ENCODE data around the gene EIF3J. TPM values are rescaled to one million over a fixed set of nuclear protein-coding genes. Genes with fewer than 3 reads are reported as not detected.

The EIF3J gene
- total and polyA plus RNA-seq, 4 donors, result 32.0 to 52.1 (median 50.5) TPM

DNA sequence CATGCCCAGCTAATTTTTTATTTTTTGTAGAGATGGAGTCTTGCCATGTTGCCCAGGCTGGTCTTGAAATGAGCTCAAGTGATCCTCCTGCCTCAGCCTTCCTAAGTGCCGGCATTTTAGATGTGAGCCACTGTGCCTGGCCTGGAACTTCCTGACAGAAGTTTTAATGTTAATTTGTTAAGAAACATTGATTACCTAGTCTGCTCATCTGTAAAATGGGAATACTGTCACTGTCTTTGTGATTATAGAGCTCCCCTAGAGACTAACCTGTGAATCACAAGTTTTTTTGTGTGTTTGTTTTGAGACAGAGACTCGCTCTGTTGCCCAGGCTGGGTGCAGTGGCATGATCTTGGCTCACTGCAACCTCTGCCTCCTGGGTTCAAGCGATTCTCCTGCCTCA is 4.3 kb upstream of the EIF3J start:
- WGBS, 2 donors, result 97% methylated on average over 3 of the region's 3 CpGs
- TF ChIP-seq, protein P1, sequence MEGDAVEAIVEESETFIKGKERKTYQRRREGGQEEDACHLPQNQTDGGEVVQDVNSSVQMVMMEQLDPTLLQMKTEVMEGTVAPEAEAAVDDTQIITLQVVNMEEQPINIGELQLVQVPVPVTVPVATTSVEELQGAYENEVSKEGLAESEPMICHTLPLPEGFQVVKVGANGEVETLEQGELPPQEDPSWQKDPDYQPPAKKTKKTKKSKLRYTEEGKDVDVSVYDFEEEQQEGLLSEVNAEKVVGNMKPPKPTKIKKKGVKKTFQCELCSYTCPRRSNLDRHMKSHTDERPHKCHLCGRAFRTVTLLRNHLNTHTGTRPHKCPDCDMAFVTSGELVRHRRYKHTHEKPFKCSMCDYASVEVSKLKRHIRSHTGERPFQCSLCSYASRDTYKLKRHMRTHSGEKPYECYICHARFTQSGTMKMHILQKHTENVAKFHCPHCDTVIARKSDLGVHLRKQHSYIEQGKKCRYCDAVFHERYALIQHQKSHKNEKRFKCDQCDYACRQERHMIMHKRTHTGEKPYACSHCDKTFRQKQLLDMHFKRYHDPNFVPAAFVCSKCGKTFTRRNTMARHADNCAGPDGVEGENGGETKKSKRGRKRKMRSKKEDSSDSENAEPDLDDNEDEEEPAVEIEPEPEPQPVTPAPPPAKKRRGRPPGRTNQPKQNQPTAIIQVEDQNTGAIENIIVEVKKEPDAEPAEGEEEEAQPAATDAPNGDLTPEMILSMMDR (IDR thresholded peaks at IDR 0.05; ENCODE audit: control extremely low read depth, extremely low read depth), result no peak
- H3K9me3 ChIP-seq (ENCODE audit: control insufficient read depth in 4 of 4, insufficient read depth in 3 of 4, low read length in 3 of 4), result no peaks in the 10 kb centered on the region
- H3K27me3 ChIP-seq (ENCODE audit: control insufficient read depth in 3 of 3, insufficient read depth in 3 of 3, low read length in 2 of 3), result no peaks in the 10 kb centered on the region
- ATAC-seq (ENCODE audit: insufficient read depth, low FRiP score) (no peak), DNase-seq (no peak)
- H3K4me3 ChIP-seq, result no peak overlapping the region
- H3K36me3 ChIP-seq (ENCODE audit: control insufficient read depth in 4 of 4, insufficient read depth in 4 of 4, low read length in 4 of 4), result peaks cover 0 to 10% (median 1%) of the 10 kb centered on the region in 4 donors
- H3K27ac ChIP-seq (ENCODE audit: low read depth in 1 of 2, low read length in 1 of 2), result no peak overlapping the region
- peaks cover 0 to 10% (median 3%) of the 10 kb centered on the region in 5 donors for H3K4me1 ChIP-seq (ENCODE audit: control insufficient read depth in 5 of 5, insufficient read depth in 5 of 5, low read length in 5 of 5)
- no peak overlapping the region for H3K9ac ChIP-seq (ENCODE audit: insufficient read depth in 1 of 2, low read length in 2 of 2)

DNA sequence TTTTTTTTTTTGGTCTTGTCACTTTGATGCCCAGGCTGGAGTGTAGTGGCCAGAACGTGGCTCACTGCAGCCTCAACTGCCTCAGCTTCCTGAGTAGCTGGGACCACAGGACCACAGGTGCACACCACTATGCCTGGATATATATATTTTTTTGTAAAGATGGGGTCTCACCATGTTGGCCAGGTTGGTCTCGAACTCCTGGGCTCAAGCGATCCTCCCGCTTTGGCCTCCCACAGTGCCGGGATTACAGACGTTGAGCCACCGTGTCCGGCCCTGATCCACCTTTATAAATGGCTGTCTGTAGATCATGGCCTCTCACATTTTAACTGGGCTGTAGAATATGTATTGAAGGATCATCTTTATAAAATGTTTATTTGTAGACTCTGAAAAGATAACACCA is 1.9 kb upstream of the EIF3J start:
- Histone ChIP-seq H3K9ac (ENCODE audit: insufficient read depth in 1 of 2, low read length in 2 of 2) (no peak overlapping the region), H3K36me3 (ENCODE audit: control insufficient read depth in 4 of 4, insufficient read depth in 4 of 4, low read length in 4 of 4) (peaks cover 0 to 8% (median 1%) of the 10 kb centered on the region in 4 donors), H3K9me3 (ENCODE audit: control insufficient read depth in 4 of 4, insufficient read depth in 3 of 4, low read length in 3 of 4) (no peaks in the 10 kb centered on the region), H3K4me1 (ENCODE audit: control insufficient read depth in 5 of 5, insufficient read depth in 5 of 5, low read length in 5 of 5) (peaks cover 0 to 21% (median 5%) of the 10 kb centered on the region in 5 donors), H3K27ac (ENCODE audit: low read depth in 1 of 2, low read length in 1 of 2) (no peak overlapping the region), H3K27me3 (ENCODE audit: control insufficient read depth in 3 of 3, insufficient read depth in 3 of 3, low read length in 2 of 3) (no peaks in the 10 kb centered on the region), H3K4me3 (no peak overlapping the region)
- WGBS, 2 donors, result 95 to 97% methylated on average over 8 of the region's 8 CpGs
- DNase-seq (no peak), ATAC-seq (ENCODE audit: insufficient read depth, low FRiP score) (no peak)
- TF ChIP-seq, protein P1 (IDR thresholded peaks at IDR 0.05; ENCODE audit: control extremely low read depth, extremely low read depth), result no peak

DNA sequence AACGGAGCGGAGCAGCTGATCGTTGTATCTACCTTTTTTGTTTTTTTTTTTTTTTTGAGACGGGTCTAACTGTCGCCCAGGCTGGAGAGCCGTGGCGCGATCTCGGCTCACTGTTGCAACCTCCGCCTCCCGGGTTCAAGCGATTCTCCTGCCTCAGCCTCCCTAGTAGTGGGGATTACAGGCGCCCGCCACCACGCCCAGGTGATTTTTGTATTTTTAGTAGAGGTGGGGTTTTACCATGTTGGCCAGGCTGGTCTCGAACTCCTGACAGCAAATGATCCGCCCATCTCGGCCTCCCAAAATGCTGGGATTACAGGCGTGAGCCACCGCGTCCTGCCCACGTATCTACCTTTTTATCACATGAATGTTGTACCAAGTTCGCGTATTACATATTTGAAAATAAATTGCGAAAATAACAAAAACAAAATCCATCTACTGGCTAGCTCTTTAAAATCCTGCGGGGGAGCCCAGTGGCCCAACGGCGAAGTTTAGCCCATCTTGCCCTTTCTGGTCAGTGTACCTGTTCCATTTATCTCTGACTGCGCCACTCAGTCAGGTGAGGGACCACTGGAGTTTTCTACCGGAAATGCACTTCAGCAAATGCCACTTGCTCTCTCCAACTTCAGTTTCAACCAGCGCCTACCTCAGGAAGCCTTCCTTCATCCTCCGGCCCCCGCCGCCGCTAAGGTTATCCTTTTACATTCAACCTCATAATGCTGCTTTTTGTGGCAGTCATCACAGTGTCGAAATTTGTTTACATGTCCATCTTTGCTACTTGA is 1.2 kb upstream of the EIF3J start:
- no peak for ATAC-seq (ENCODE audit: insufficient read depth, low FRiP score)
- WGBS, 2 donors, result 59 to 63% methylated on average over 36 of the region's 36 CpGs

More for the DNA sequence above, 1.2 kb upstream of the EIF3J start:
- Histone ChIP-seq H3K9ac (ENCODE audit: insufficient read depth in 1 of 2, low read length in 2 of 2) (peak overlapping the region; percentile 76 to 96), H3K27me3 (ENCODE audit: control insufficient read depth in 3 of 3, insufficient read depth in 3 of 3, low read length in 2 of 3) (no peaks in the 10 kb centered on the region), H3K9me3 (ENCODE audit: control insufficient read depth in 4 of 4, insufficient read depth in 3 of 4, low read length in 3 of 4) (no peaks in the 10 kb centered on the region), H3K36me3 (ENCODE audit: control insufficient read depth in 4 of 4, insufficient read depth in 4 of 4, low read length in 4 of 4) (peaks cover 0 to 11% (median 0%) of the 10 kb centered on the region in 4 donors), H3K4me1 (ENCODE audit: control insufficient read depth in 5 of 5, insufficient read depth in 5 of 5, low read length in 5 of 5) (peaks cover 0 to 21% (median 5%) of the 10 kb centered on the region in 5 donors), H3K27ac (ENCODE audit: low read depth in 1 of 2, low read length in 1 of 2) (peak overlapping the region; percentile 99), H3K4me3 (peak overlapping the region; percentile 83)
- DNase-seq, result peak in 1 of 3 donors; percentile 38
- TF ChIP-seq, protein P1 (IDR thresholded peaks at IDR 0.05; ENCODE audit: control extremely low read depth, extremely low read depth), result no peak

Measured in lung (tissue), 12 donors.